ENCODE data around the gene GNL1.

DNA sequence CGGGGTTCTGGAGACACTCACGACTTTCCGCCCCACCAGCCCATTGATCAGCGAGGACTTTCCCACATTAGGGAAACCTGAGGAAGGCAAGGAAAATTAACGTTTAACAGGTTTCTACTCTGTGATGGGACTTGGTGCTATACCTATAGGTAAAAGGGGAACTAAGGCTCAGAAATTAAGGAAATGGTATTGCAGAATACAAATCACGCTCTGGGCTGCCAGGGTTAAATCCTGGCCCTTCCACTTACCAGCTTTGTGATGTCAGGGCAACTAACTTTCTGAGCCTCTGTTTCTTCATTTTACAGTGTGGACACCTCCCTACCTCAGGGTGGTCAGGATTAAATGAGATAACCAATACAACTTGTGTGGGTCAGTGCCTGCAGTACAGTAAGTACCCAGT is 8.8 kb downstream of the GNL1 start:
- TF ChIP-seq, protein P1, sequence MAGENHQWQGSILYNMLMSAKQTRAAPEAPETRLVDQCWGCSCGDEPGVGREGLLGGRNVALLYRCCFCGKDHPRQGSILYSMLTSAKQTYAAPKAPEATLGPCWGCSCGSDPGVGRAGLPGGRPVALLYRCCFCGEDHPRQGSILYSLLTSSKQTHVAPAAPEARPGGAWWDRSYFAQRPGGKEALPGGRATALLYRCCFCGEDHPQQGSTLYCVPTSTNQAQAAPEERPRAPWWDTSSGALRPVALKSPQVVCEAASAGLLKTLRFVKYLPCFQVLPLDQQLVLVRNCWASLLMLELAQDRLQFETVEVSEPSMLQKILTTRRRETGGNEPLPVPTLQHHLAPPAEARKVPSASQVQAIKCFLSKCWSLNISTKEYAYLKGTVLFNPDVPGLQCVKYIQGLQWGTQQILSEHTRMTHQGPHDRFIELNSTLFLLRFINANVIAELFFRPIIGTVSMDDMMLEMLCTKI (IDR thresholded peaks at IDR 0.05; ENCODE audit: partially characterized antibody), result no peak
- TF ChIP-seq, protein P2, sequence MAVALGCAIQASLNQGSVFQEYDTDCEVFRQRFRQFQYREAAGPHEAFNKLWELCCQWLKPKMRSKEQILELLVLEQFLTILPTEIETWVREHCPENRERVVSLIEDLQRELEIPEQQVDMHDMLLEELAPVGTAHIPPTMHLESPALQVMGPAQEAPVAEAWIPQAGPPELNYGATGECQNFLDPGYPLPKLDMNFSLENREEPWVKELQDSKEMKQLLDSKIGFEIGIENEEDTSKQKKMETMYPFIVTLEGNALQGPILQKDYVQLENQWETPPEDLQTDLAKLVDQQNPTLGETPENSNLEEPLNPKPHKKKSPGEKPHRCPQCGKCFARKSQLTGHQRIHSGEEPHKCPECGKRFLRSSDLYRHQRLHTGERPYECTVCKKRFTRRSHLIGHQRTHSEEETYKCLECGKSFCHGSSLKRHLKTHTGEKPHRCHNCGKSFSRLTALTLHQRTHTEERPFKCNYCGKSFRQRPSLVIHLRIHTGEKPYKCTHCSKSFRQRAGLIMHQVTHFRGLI (CRISPR knock-in tag; IDR thresholded peaks at IDR 0.05), result no peak
- no peak for TF ChIP-seq PHF8 (IDR thresholded peaks at IDR 0.05; ENCODE audit: borderline replicate concordance, low read length)
- no peak for TF ChIP-seq SRSF3 (IDR thresholded peaks at IDR 0.05; ENCODE audit: insufficient read depth, low read length)
- no peak for TF ChIP-seq EZH2 (IDR thresholded peaks at IDR 0.05; ENCODE audit: borderline replicate concordance, low read depth, low read length)
- TF ChIP-seq ZNF24 (IDR thresholded peaks at IDR 0.05), result no peak
- no peak for TF ChIP-seq MAFK (IDR thresholded peaks at IDR 0.05; ENCODE audit: low read length)
- TF ChIP-seq EHMT2 (IDR thresholded peaks at IDR 0.05), result no peak
- TF ChIP-seq, protein P3, sequence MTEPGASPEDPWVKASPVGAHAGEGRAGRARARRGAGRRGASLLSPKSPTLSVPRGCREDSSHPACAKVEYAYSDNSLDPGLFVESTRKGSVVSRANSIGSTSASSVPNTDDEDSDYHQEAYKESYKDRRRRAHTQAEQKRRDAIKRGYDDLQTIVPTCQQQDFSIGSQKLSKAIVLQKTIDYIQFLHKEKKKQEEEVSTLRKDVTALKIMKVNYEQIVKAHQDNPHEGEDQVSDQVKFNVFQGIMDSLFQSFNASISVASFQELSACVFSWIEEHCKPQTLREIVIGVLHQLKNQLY (CRISPR knock-in tag; conservative IDR thresholded peaks at IDR 0.05), result no peak
- no peak for TF ChIP-seq RBM34 (IDR thresholded peaks at IDR 0.05; ENCODE audit: borderline replicate concordance, insufficient read depth, low read length)

Data from K562 (cell line).